ENCODE data around the gene TARP.

The TARP gene

DNA sequence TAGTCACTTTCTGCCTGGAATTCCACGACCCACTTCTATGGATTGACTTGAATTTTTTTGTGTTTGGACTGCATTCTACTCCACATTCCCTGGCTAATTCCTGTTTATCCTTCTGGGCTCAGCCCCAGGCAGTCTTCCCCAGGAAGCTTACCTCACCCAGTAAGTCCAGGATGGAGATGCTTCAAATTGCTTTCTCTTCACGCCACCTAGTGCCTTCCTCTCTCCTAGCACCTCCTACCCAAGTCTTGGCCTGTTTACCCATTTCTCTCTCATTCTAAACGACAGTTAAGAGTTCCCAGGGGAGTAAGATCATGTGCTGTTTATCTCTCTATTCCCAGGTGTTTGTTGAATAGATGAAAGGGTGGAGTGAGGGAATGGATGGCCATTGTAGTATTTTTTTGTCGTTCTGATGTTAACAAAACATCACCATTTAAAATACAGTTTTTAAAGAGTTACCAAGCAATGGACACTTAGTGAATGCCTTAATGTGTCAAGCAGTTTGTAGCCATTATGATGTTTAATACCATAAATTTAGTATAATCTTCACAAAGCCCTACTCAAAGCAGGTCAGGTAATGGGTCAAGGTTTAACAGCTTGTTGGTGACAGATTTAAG is 45.5 kb upstream of the TARP start:
- TF ChIP-seq CTCF (IDR thresholded peaks at IDR 0.05; ENCODE audit: insufficient read depth, low read depth, low read length): peak; percentile 84
- DNase-seq (ENCODE audit: low read depth): peak; percentile 85
- H3K4me3 ChIP-seq (ENCODE audit: low read depth, low read length): no peak overlapping the region

DNA sequence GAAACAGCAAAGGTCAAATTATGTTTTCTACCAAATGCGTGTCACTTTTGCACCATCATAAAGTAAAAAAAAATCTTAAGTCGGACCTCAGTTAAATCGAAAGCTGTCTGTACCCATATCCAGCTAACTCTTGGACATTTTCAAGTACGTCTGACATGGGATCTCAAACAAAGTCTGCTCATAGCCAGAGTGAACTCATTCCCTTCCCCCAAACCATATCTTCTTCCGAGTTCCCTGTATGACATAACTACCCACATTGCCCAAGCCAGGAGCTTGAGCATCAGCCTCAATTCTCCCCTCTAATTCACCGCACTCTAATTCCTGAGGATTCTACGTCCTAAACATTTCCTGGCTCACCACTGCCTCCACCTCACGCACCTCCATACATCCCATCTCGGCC is 44.8 kb upstream of the TARP start:
- no peak for DNase-seq (ENCODE audit: low read depth)
- H3K4me3 ChIP-seq (ENCODE audit: low read depth, low read length): no peak overlapping the region
- TF ChIP-seq CTCF (IDR thresholded peaks at IDR 0.05; ENCODE audit: insufficient read depth, low read depth, low read length): no peak

DNA sequence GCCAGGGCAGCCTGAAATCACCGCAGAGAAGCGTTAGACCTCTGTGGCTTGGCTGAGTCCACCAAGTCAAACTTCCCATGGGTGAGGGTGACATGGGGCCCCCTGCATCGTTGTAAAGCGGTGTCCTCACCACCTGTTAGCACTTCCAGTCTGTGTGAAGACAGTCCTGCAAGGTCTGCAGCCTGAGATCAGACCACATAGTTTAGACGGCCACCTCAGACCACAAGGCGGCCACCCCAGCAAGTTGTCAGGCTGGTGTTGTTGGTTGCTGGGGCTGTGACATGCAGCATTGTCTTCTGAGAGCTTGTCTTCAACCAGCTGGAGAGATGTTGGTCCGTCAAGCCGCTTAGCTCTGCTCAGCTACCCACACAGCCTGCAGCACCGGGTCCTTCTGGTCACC is 44.1 kb upstream of the TARP start:
- no peak overlapping the region for H3K4me3 ChIP-seq (ENCODE audit: low read depth, low read length)
- TF ChIP-seq CTCF (IDR thresholded peaks at IDR 0.05; ENCODE audit: insufficient read depth, low read depth, low read length): no peak
- DNase-seq (ENCODE audit: low read depth): no peak

DNA sequence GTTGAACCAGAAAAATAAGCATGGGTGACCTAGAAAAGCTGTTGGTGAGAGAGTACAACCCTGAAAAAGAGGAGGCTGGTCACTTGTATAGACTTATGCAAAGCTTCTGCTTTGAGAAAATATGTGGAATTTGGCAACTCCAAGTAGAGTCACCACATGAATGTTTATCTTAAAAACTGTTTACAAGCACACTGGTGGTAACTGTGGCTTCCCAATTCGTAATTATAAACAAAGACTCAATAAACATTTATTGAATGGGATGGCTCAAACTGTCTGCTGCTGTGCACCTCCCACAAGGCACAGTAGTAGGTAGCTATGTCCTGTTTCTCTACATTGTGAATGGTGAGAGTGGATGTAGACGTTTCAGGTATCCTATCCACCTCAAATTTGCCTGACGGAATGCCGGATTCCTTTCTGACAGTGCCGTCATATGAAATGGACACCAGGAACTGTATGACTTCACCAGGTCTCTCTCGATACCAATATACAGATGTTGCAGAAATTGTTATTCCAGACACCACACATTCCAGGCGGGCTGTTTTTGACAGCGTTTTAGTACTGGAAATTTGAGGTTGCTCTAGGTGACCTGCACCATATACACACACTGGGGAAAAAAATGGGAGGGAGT is 43.4 kb upstream of the TARP start:
- H3K4me3 ChIP-seq (ENCODE audit: low read depth, low read length): no peak overlapping the region
- no peak for TF ChIP-seq CTCF (IDR thresholded peaks at IDR 0.05; ENCODE audit: insufficient read depth, low read depth, low read length)
- peak; percentile 88 for DNase-seq (ENCODE audit: low read depth)

DNA sequence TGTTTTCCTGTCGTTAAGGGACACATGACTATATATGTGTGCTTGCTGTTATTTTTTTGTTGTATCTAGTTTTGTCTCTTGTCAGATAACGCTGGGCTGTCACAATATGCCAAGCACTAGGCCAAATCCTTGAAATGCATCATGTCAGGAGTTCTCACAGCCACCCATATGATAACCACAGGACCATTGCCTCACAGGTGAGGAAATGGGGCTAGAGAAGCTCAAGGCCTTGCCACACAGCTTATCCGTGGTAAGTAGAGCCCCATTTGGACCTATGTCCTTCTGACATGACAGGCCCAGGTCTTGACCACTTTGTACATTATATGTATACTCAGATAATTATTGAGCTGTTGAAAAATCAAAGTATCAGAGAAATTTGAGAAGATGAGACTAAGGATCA is 42.0 kb upstream of the TARP start:
- no peak for TF ChIP-seq CTCF (IDR thresholded peaks at IDR 0.05; ENCODE audit: insufficient read depth, low read depth, low read length)
- DNase-seq (ENCODE audit: low read depth): no peak

GRCh38 chr7:38312821-38313220 is 39.4 kb upstream of the TARP start:
- TF ChIP-seq CTCF (IDR thresholded peaks at IDR 0.05; ENCODE audit: insufficient read depth, low read depth, low read length): no peak
- H3K4me3 ChIP-seq (ENCODE audit: low read depth, low read length): no peak overlapping the region
- peak; percentile 77 for DNase-seq (ENCODE audit: low read depth)

More for the DNA sequence above, 42.0 kb upstream of the TARP start:
- no peak overlapping the region for H3K4me3 ChIP-seq (ENCODE audit: low read depth, low read length)

Data from fibroblast of villous mesenchyme (primary cell).